Measurements from ENCODE around the gene MAFB.
"Not testable (repeated sequence)": the region's sequence is repeated elsewhere in the genome, so short reads cannot be mapped to it uniquely, and the experiment has no call there.

Gene MAFB

DNA sequence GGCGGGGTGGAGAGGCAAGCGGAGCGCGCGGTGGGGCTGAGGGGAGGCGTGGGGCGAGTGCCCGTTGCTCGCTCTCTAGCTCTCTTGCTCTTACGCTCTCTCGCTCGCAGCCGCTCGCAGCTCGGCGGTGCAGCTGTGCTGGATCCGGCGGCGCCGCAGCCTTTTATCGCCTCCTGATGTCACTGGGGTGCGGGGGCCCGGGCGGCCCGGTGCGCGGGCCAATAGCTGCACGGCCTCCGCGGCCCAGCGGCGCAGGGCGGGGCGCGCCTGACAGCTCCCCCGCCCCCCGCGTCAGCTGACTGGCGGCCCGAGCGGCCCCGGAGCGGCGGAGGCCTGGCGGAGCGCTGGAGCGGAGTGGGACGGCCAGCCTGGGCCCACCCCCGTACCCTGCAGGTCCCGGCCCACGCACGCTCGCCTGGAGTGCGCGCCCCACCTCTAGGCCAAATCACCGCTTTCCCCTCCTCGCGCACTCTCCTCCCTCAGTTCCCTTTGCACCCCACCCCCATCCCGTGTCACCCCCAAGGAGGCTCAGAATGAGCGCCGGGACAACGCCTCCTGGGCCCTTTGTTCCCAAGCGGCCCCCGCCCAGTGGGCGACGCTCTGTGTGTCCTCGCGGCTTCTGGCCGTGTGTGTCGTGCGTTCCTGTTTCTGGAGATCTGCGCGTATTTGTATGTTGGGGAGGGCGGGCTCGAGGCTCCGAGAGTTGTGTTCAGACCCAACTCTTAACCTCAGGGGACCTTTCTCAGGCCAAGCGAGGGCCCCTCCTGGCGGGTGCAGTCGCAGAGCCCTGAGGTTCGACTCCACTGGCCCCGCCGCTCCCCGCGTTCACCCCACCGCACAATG lies at the start of gene MAFB:
Gene MAFB, minus strand, starts transcription at position 137 of the 843 bp plus-strand sequence. CDS start 386 bp downstream, outside the sequence.
- FAIRE-seq, result no peak

DNA sequence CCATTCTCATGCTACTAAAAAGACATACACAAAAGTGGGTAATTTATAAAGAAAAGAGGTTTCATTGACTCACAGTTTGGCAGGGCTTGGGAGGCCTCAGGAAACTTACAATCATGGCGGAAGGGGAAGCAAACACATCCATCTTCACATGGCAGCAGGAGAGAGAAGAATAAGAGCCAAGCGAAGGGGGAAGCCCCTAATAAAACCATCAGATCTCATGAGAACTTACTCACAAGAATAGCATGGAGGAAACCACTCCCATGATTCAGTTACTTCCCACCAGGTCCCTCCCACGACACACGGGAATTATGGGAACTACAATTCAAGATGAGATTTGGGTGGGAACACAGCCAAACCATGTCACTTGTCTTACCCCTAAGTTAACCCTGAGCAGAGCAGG lies 47.4 kb upstream of the MAFB start:
- FAIRE-seq, result not testable (repeated sequence)

DNA sequence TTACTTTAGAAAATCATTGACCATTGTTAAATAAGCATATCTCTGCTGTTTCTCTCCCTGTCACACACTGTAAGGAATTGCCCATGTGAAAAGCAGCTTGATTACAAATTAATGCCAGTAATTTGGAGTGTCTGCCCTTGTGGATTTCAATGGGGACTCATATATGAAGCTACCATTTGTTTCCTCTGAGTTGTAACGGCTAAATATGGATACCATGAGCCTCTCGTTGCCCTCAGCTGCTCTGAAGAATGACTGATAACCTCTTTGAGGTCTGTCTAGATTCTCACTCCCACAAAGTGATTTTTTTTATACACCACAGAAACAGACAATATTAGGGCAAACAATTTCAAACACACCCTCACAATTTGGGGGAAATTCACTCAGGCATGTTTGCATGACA lies 40.0 kb upstream of the MAFB start:
- no peak for FAIRE-seq

DNA sequence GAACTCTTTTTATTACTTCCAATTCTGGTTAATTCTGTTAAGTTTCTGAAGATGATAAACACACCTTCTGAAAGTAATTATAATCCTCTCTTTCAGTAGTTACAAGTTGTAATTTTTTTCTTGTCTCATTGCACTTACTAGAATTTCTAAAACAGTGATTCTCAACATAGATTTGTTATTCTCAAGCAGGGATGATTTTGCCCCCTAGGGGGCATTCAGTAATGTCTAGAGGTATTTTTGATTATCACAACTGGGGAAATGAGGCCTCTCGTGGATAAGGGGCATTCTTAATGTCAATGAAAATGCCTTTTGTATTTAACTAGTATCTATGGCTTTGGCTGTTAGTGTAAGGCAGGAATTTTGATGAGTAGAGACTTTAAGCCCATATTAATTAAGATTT lies 39.4 kb upstream of the MAFB start:
- FAIRE-seq, result no peak

DNA sequence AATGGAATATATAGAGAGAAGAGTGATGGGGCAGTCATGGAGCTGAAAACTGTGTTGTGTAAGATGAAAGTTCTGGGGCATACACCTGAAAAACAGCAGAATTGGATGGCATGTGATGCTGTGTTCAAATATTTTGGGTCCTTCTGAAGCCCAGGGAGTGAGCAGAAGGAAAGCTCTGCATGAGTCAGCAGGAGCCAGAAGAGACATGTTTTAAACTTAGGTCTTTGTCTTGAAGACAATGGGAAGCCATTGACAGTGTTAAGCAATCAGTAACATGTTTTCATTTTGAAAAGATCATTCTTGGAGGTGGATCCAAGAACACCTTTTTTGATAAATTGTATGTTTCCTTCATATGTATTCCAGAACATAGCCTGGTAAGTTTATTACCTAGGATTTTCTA lies 38.9 kb upstream of the MAFB start:
- FAIRE-seq, result no peak

DNA sequence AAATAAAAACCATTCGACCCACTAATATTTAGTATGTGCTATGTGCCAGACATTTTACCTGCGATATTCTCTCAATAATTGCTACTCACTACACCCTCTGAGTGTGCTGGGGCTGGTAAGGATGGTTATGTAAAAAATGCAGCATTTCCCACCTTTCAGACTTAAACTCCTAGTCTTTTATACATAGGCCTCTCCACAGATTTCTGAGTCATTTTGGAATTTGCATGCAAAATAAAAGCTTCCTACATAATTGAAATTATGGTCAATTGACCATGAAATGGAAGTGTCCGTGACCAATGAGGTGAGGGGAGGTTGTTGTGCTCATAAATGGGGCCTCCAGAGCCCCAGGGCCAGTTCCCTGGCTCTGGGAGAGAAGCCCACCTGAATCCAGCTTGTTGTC lies 37.7 kb upstream of the MAFB start:
- no peak for FAIRE-seq

DNA sequence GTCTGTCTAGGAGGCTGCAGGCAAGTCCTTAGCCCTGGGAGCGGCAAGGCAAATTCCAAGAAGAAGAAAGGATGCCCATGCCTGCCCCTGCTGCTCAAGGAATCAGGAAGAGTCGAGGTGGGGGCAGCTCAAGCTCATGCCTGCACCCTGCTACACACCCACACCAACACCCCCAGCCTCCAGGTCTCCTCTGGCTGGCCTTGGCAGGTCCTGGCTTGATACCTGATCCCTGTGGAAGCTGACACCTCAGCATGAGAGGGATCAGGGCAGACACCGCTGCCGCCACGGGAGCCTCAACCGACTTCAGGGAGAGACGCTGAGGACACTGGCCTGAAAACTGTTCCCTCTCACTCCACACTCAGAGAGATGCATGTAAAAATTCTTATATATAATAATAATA lies 35.5 kb upstream of the MAFB start:
- no peak for FAIRE-seq

DNA sequence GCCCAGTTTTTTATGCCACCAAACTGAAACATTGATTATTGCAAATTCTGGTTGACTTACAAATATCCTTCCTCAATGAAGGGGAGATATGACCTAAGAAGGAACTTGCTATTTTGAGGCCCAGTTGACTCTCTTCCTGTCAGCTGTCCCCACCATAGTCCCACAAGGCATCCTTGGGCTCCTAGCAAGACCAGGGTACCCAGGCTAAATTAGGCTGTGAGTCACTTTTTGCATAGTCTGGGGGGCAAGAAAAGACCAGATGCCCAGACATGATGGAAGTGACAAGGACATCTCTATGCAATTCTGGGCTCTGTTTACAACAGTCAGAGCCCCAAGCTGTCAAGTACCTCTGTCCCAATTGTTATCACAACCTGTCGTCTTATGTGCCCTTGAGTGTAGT lies 31.8 kb upstream of the MAFB start:
- no peak for FAIRE-seq

DNA sequence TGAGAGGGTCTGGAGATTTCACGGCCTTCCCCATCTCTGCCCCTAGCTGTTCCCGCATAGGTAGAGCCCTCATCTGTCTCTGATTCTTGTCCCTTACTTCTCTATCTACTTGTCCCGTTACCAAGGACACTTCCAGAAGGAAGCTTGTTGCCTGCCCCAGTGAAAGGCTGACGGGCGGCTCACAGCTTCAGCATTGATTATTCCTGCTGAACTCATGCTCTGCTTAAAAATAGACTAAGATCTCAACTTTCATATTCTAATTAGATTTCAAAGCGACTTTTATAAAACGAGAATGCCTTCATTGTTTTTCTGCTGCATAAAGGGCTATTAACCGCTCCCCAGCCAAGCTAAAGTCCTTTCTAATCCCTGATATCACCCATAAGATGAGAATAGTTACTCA lies 31.1 kb upstream of the MAFB start:
- FAIRE-seq, result no peak

DNA sequence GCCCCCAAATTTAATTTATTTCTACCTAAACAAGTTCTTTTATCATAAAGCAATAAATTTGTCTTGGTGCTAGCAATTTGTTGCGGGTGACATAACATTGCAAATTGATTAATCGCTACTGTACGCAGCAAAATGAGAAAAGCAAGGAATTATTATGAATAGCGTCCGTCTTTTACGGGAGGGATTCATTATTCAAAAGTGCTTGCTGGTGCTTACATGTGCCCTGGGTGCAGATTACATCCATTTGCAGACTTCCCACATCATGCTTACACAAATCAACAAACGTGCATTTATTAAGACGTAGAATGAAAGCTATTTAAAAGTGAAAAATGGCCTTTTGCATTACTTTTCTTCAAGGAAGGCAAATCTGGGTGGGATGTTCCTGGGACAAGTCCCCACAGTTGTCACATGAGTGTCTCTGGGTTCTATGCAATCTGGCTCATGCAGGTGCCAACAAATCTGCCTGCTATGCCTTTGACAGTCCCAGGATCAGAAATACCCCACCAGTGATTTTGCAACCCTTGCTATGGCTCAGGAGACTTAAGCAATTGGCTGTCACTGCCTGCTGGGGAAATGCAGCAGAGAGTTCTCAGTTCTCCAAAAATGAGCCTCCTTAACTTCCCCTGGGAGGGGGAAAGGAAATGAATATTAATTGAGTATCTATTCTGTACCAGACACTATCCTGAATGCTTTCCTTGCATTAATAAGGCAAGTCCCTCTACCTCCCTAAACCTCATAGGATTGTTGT lies 30.1 kb upstream of the MAFB start:
- no peak for FAIRE-seq

DNA sequence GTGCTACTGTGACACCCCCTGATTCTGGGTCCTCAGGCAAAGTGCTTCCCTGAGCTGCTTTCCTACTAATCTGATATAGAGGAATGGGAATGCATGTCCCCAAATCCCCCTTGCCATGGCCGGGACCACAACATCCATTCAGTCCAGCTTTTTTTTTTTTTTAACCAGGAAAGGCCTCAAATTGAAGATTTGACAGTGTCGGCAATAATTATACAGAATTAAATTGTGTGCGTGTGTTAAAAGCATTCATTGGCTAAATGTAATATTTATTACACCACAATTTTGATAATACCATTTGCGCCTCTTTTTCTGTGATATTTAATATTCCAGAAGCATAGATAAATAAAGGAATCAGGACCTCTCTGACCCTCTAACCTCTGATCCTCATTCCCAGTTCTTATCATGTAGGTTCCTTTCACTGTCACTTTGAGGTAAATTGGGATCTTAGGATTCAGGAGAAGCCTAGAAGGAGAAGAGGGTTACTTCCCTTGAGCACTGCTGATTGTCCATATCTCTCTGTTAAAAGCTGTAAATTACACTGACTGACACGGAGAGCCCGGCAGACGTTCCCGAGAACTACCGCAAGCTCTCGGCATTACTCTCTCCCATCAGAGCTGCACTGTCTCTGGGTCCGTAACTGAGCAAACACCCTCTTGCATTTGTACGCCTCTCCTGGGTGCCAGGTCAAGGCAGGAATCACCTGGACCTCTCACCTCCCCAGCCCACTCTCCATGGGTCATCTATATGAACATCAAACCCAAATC lies 29.4 kb upstream of the MAFB start:
- FAIRE-seq, result no peak

DNA sequence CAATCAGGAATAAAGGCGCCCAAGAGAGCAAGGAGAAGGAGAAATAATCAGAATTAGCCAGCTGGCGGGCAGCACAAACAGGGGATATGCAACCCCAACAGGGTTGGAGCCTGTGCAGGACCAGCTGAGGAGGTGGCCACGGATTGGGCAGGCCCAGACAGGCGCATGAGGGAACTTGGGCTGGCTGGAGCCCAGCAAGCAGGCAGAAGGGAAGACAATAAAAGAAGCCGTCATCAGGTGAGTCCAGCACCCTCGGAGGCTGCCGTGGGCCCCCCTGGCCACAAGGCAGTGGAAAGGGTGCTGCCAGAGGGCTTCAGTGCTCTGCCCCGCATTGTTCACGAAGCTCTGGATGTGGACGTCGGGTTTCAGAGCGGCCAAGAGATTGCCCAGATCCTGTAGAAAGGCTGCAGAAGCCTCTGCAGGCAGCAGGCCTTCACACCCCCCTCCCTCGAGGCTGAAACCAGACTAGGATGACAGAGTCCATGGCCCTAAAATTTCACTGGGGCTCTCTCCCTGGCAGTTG lies 28.4 kb upstream of the MAFB start:
- no peak for FAIRE-seq

DNA sequence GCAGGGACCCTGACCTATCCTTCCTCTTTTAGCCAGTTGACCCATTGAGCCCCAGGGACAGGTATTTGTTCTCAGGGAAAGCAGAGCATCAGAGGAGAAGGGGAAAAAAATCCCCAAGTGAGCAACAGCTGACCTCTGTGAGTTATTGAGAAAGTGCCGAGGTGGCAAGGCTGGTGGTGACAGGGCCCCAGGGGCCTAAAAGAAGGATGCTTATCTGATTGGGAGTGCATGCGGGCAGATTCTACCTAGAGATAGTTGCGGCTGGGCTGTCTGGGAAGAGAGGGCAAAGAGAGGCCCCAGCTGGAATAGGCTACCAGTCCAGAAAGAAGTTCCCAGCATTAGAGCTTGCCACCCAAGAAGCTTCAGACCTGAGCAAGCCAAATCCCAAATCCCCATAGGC lies 26.5 kb upstream of the MAFB start:
- FAIRE-seq, result no peak

DNA sequence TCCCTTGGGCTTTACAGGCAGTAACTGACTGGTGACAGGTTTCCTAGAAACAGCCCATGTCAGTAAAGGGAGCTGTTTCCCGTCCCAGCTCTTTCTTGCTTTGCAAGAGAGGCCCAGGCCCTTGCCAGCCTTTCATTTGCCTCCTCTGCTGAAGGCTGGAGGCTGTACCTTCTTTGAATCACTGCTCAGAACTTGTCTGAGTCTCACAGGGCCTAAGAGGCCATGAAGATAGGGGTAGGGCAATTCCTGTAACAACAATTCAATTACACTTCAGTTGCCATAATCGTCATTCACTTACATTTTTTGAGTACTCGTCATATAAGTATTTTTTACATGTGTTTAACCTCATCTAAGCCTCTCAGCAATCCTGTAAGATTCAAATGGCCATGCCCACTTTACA lies 25.9 kb upstream of the MAFB start:
- FAIRE-seq, result no peak

DNA sequence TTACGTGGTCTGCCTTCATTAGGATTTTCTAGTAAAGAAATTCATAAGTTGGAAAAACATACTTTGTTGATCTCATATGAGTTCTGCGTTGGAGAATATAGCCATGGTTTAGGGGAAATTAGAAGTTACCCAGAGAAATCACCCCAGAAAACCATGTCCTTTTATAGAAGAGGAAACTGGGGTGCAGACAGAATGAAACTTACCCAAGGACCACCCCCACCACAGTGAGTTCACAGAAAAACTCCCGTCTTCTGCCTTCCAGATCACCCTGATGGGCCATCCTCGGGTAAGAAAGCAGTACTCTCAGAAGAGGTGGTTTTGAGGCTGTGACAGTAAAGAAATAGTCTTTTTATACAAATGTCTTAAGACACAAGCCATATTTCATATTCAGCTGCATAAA lies 25.1 kb upstream of the MAFB start:
- no peak for FAIRE-seq

DNA sequence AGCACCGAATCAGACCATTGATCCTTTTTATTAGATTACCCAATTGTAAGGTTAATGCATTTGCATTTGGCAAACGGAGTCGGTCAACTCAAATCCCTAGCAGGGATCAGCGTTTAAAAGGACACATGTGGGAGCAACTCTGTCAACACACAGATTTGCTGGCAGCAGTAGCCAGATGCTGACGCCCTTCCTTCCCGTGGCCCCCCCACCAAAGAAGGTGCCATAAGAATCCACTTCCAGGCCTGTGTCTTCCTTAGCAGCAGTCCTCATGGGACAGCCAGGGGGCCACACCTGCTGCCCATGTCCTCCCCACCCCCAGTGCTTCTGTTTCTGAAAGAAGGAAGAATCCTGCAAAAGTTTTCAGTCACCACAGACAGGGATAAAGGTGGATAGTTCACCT lies 24.5 kb upstream of the MAFB start:
- FAIRE-seq, result no peak

DNA sequence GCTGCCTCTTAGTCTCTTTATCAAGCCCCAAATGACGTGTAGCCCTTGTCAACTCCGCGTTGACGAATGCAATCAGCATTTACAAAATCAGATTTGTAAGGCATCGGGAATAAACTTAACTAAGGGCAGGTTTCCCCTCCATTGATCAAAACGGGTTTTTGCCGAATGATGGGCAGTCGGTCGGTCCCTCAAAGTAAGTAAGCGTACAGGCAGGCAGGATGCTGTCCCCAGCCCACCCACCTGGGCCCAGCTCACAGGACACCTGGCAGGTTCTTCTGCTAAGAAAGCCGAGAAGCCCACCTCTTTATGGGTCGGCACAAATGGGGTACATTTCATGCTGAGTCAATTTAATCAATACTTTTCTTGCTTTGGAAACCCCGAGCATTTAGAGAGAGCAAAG lies 22.0 kb upstream of the MAFB start:
- no peak for FAIRE-seq

DNA sequence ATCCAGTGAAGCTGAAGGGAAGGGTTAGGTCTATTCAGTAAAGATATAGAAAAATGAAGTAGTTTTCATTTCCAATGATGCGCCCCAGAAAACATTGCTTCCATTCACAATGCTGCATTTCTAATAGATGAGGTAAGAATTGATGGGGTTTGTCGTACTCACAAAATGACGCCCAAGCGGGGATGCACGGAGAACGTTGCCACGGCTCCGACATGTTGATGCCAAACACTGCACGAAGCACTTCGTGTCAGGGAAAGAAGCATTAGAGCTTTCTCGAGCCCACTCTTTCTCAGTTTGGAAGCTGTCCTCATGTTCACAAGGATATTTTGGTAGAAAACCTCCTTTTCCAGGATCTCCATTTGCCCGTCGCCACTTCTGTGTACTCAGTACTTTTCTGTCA lies 21.6 kb upstream of the MAFB start:
- no peak for FAIRE-seq

DNA sequence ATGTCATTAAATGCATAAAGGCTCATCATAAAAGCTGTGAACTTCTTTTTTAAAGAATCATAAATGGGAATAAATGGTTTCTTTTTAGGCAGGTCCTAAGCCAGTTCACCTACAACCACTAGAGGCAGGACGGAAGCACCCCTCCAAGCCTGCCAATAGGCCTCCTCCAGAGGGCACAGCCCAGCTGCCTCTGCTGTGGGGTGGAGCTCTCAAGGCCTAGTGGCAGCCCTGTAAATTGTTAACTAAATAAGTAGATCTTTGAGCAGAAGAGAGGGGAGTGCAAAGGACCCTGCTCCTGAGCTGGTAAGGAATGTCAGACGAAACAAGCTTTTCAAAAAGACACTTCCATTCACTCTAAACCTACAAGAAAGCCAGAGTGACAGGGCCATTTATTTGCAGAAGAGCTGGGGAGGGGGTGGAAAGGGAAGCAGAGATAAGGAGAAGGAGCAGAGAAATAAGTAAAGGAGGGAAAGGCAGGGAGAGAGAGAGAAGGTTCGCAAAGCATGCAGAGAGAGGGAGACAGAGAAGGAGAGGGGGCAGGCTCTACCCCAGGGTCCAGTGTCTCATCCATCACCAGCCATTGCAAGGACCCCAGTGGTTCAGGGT lies 18.0 kb upstream of the MAFB start:
- FAIRE-seq, result no peak

DNA sequence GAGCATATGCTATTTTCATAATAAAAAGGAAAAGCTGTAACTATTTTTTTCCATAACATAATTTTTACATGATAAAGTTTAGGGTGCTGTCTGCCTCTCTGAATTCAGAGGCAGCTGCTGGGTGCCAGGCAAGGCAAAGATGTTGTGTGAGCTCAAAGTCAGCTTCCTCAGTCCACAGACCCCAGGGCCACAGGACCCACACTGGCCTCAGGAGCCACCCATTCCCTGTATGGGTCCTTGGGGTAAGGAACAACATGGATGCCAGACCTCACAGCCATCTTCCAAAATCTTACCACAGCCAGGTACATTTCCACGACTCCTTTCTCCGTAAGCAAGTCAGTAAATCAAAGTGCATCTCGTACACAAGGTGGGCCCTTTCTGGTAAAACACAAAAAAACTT lies 16.4 kb upstream of the MAFB start:
- no peak for FAIRE-seq

DNA sequence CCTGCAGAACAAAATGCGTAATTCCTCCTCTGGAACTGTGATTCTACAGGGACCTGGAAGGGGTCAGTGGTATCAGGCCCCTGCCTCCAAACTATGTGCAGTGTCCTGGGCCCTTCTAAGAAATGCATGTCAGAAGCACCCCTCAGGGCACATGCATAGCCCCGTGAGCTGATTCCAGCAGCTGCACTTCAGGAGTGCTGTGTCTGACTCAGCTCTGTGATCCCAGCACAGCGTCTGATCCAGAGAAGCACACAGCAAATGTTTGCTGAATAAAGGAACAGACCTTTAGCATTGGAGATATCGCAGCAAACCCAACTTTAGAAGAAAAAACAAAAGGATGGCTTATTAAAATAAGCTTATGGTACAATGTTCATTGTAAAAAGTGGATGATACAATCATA lies 15.8 kb upstream of the MAFB start:
- FAIRE-seq, result no peak

DNA sequence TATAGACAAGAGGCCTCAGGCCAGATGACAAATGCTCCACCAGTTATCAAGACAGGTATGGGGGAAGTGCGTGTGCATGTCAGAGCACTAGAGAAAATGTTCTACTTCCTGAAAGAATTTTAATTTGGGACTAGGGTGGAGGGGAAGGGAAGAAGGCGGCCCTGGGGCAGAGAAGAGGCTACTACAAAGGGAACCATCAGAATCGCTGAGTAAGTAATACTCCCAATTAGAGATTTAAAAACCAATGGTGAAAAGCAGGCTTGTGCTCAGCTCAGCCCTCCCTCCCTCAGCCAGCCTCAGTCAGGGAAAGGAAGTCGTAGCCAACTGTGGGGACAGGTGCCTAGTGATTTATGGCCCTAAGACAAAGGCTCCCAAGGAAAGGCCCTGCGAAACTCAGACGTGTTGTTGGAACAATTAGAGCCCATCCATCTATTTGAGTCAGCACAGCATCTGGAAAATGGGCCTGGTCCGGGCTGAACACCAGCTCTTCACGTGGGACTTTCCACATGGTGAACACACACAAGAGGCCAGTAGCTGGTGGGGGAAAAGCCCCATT lies 15.0 kb upstream of the MAFB start:
- FAIRE-seq, result no peak

DNA sequence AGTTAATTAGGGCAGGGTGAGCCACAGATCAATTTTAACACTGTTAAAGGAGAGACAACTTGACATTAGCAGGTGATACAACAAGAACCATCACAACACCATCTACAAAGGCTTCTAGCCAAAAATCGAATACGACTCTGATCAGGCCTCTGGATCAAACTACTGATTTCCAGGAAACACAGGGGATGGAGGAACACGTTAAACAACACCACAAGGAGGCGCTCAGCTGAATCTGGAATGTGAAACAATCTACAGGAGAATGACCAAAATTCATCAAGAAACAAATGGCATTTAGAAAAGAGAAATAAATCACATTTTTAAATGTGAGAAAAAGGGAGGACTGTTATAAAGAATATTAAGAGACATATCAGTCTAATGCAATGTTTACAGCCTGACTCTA lies 13.5 kb upstream of the MAFB start:
- FAIRE-seq, result no peak
